ENCODE data around the gene PTGES3L.
A peak's percentile ranks its signal among the peaks of the same experiment; 100 is the strongest.
"Not testable (repeated sequence)": the region's sequence is repeated elsewhere in the genome, so short reads cannot be mapped to it uniquely, and the experiment has no call there.

The PTGES3L gene

GRCh38 chr17:42980274-42980765 is 440 bp upstream of the PTGES3L start, which contains the start of gene RUNDC1:
RUNDC1 (plus strand) TSS chr17:42980565; CDS start chr17:42980577, 12 bp downstream.
- DNase-seq (ENCODE audit: low read depth): peak; percentile 40

DNA sequence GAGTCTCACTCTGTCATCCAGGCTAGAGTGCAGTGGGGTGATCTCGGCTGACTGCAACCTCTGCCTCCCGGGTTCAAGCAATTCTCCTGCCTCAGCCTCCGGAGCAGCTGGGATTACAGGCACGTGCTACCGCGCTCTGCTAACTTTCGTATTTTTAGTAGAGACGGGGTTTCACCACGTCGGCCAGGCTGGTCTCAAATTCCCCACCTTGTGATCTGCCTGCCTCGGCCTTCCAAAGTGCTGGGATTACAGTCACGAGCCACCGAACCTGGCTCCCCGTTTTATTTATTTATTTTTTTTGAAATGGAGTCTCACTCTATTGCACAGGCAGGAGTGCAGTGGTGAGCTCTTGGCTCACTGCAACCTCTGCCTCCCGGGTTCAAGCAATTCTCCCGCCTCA is 4.2 kb downstream of the PTGES3L start:
- DNase-seq (ENCODE audit: low read depth): not testable (repeated sequence)

DNA sequence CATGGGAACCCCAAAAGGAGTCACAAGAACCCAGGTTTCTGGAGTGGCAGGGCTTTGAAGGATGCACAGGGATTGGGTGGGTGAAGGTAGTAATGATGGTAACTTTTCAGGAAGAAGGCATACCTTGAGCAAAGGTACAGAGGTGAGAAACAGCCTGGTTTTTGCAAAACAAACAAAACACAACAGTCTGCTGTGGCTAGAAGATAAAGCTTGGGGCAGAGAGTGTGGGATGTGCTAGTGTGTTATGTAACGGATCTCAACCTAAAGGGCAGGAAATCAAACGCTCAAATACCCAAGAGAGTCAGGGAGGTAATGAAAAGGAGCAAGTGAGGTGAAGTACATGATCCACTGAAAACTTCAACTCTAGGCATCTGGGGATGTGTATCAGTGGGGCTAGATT is 4.6 kb downstream of the PTGES3L start:
- no peak for DNase-seq (ENCODE audit: low read depth)

DNA sequence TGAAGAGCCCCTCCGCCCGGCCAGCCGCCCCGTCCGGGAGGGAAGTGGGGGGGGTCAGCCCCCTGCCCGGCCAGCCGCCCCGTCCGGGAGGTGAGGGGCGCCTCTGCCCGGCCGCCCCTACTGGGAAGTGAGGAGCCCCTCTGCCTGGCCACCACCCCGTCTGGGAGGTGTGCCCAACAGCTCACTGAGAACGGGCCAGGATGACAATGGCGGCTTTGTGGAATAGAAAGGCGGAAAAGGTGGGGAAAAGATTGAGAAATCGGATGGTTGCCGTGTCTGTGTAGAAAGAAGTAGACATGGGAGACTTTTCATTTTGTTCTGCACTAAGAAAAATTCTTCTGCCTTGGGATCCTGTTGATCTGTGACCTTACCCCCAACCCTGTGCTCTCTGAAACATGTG is 6.6 kb downstream of the PTGES3L start:
- not testable (repeated sequence) for DNase-seq (ENCODE audit: low read depth)

DNA sequence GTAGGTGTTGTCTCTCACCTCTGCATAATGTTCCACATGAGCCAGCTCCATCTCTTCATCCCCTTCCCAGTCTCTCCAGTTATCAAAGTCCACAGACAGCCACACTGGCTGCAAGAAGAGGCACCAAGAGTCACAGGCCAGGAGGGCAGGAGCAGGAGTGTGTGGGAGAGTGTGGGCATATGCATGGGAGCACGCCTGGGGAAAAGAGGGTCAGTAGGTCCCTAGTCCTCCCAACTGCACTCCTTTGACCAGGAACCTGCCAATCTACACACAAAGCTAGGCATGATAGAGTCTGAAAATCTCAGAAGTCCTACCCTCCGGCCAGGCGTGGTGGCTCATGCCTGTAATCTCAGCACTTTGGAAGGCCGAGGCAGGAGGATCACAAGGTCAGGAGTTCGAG is 8.3 kb downstream of the PTGES3L start:
- no peak for DNase-seq (ENCODE audit: low read depth)

- no peak for DNase-seq (ENCODE audit: low read depth)
Observed at GRCh38 chr17:42969001-42969581, 10.8 kb downstream of the PTGES3L start.

DNA sequence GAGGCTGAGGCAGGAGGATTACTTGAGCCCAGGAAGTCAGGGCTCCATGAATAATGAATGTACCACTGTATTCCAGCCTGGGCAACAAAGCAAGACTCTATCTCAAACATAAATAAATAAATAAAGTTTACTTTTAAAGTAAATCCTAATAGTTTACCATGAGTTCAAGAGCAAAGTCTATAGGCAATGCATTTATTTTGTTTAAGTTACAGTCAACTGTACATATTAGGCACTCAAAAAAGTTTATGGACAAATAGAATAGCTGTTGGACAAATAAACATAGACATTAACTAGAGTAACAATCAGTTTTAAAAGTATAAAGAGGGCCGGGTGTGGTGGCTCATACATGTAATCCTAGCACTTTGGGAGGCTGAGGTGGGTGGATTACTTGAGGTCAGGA is 12.0 kb downstream of the PTGES3L start:
- DNase-seq (ENCODE audit: low read depth): no peak

DNA sequence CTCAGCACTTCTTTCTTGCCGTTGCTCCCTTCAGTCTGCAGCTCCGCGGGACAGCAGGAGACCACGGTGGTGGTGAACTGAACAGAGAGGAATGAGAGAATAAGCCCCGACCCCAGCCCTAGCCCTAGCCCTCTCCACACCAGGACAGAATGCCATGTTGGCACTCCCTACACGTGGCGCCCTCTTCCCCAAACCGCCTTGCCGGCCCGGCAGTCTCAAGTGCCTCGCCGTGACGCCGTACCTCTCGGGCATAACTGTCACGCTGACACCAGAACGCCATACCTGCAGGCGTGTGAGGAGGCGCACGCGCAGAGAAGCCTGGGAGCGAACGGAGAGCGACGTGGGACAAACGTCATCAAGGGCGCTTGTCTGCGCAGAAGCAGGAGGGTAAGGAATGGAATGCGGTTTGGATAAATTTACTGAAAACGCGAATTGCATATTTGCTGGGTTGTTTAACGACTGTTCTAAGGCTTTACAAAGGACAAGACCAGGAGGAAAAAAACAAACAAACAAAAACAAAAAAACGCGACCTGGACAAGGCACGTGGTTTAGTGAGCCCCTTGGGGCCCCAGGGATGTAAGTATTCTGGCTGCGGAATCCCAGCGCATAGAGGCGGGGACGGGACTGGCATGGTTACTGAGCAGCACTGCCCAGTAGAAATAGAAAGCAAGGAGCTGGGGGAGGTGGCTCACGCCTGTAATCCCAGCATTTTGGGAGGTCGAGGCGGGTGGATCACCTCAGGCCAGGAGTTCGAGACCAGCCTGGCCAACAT is 15.5 kb downstream of the PTGES3L start, which contains the start of gene AARSD1:
Gene AARSD1 (minus strand): TSS at position 294 of the 772 bp plus-strand sequence. CDS start 14 bp downstream, at position 280.
- DNase-seq (ENCODE audit: low read depth): peak; percentile 74

DNA sequence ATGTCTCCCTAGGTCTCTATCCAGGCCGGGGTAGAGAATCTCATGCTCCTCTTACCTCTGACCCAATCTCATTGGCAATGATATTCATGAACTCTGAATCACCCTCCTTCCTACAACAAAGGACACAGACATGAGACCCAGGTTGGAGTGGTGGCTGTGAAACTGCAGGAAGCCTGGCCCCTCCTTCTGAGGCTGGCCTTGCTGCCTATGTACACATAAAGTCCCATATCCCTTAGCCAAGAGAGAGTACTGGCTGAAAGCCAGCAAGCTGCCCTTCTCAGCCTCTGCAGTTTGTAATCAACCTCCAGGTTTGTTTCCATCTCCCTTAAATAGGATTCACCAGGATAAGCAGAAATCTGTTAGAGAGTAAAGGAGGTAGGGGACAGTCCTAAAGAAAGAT is 26.2 kb downstream of the PTGES3L start:
- DNase-seq (ENCODE audit: low read depth): no peak

GRCh38 chr17:42950044-42950783 is 29.7 kb downstream of the PTGES3L start:
- DNase-seq (ENCODE audit: low read depth): no peak

DNA sequence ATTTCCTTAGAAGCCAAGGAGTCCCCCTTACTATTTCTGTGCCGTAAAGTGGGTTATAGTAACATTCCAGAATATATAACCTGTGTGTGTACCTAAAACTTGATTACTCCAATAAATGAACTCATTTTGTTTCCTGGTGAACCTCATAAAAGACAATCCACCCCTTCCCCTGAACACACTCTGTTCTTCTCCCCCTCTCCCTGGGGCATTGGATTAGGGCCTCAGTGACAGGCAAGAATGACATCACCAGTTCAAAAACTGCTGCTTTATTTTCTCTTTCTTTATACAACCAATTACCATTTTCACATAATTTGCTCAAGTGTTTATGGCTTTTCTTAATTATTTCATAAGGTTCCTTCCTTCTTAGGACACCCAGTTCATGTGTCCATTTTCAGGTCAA is 33.1 kb downstream of the PTGES3L start:
- no peak for DNase-seq (ENCODE audit: low read depth)

DNA sequence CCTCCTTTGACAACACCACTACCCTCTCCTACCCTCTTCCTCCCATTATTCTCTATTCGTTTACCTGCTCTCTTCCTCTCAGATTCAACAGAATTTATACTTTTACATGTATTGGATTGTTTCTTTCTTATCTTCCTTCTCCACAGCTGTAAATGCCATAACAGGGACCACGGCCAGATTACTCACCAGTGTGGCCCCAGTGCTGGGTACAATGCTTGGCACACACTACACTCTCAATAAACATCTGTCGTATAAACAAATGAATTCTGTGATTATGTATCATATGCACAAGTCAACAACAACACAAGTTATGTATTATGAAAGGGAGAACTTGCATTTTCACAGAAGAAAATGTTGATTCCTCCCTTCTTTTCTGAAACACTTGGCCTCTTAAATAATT is 35.7 kb downstream of the PTGES3L start:
- no peak for DNase-seq (ENCODE audit: low read depth)

DNA sequence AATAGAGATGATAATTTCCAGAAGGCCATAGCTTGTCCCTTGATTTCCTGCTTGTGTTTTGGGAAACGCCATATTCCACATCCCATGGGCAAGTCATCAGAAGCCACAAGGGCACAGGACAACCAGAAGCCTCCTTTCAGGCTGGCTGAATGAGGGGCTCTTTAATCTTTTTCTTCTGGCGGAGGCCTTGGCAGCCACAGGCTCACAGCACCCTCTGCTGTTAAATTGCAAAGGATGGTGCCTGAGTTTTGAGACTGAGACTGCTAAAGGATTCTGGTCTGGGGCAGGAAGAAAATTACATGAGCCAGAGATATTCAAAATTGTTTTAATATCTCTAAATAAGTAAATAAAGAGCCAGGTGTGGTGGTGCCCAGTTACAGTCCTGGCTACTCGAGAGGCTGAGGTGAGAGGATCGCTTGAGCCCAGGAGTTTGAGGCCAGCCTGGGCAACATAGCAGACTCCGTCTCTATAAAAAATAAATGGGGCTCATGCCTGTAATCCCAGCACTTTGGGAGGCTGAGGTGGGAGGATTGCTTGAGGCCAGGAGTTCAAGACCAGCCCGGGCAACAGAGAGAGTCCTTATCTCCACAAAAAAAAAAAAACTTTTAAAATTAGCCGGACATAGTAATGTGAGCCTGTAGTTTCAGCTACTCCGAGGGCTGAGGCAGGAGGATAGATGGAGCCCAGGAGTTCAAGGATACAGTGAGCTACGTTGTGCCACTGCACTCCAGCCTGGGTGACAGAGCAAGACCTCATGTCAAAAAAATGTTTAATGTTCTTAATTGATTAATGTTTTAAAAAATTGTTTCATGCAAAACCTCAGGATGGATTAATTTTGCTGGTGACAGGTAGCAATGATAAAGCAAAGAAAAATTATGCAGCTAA is 41.9 kb downstream of the PTGES3L start:
- no peak for DNase-seq (ENCODE audit: low read depth)

- DNase-seq (ENCODE audit: low read depth): no peak
Observed at GRCh38 chr17:42929497-42929844, 50.4 kb downstream of the PTGES3L start.

GRCh38 chr17:42928714-42929496 is 51.0 kb downstream of the PTGES3L start:
- peak; percentile 16 for DNase-seq (ENCODE audit: low read depth)

DNA sequence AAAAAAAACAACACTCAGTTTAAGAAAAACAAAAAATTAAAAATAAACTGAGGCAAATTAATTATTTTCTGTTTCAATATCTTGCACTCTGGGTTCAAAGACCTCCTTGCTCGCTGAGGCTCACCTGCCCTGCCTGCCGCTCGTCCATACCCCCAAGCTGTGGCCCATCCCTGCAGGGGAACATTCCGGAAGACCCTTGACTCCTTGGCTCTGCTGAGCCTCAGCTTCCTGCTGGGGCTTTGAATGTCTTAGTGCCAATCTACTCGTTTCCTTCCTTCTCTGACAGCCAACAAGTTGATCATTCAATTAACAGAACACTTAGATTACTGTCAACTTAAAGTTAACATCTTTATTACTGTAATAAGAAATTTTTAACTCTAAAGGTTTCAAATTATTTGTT is 55.0 kb downstream of the PTGES3L start:
- DNase-seq (ENCODE audit: low read depth): no peak

DNA sequence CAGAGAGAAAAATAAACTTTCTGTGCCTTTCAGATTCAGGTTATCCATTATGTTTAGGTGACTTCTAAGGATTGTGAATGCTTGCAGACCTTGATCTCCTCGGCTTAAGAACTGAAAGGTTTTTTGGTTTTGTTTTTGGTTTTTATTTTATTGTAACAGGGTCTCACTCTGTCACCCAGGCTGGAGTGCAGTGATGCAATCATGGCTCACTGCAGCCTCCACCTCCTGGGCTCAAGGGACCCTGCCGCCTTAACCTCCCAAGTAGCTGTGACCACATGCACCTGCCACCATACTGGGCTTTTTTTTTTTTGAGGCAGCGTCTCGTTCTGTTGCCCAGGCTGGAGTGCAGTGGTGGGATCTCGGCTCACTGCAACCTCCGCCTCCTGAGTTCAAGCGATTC is 56.4 kb downstream of the PTGES3L start:
- not testable (repeated sequence) for DNase-seq (ENCODE audit: low read depth)

DNA sequence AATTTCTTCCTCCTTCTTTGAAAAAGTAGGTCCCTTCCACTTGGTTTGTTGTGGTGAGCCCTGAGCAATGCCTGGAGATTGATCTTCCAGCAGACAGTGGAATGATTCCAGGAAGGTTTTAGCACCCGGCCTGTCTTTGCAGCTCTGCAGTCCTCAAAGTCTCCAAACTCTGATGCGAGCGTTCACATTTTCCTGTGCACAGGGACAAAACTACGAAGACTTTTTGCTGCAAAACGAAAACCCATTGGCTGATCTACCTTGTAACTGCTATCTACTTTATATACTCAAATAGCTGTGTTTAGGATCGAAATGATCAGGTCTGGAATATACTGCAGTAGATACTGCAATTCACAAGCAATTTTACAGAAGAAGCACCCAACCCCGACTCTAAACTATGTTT is 57.6 kb downstream of the PTGES3L start:
- no peak for DNase-seq (ENCODE audit: low read depth)

DNA sequence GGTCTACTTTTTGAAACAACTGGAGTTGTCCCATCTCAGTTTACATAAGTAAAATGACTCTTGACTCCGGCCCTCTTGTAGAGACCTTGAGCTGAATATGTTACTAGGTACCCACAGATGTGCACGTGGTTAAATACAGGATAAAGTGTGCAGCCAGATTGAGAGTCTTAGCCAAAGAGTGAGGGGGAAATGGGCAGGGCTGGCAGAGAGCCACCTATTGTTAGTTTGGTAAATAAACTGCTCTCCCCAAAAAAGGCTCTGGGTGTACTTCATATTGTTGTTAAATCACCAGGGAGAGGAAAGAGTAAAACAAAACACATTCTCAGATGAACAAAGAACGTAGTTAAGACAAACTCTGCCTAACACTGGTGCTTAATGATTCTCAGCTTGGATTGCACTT is 59.0 kb downstream of the PTGES3L start:
- DNase-seq (ENCODE audit: low read depth): no peak

GRCh38 chr17:42920106-42920900 is 59.6 kb downstream of the PTGES3L start:
- no peak for DNase-seq (ENCODE audit: low read depth)
